ENCODE data around the gene GBP4. TPM values are rescaled to one million over a fixed set of nuclear protein-coding genes. Genes with fewer than 3 reads are reported as not detected.

The GBP4 gene
- total RNA-seq, 1 experiment from 2014 or later: 0.09 TPM

GRCh38 chr1:89167590-89168230 lies 31.0 kb downstream of the GBP4 start (continued):
- TF ChIP-seq USF2 (CRISPR knock-in tag; IDR thresholded peaks at IDR 0.05) (no peak), NR1H2 (CRISPR knock-in tag; IDR thresholded peaks at IDR 0.05) (no peak), HMGXB4 (CRISPR knock-in tag; IDR thresholded peaks at IDR 0.05) (no peak), MLX (CRISPR knock-in tag; IDR thresholded peaks at IDR 0.05) (no peak), NR3C1 (CRISPR knock-in tag; conservative IDR thresholded peaks at IDR 0.05; ENCODE audit: low read depth) (no peak)
- TF ChIP-seq, protein P1, sequence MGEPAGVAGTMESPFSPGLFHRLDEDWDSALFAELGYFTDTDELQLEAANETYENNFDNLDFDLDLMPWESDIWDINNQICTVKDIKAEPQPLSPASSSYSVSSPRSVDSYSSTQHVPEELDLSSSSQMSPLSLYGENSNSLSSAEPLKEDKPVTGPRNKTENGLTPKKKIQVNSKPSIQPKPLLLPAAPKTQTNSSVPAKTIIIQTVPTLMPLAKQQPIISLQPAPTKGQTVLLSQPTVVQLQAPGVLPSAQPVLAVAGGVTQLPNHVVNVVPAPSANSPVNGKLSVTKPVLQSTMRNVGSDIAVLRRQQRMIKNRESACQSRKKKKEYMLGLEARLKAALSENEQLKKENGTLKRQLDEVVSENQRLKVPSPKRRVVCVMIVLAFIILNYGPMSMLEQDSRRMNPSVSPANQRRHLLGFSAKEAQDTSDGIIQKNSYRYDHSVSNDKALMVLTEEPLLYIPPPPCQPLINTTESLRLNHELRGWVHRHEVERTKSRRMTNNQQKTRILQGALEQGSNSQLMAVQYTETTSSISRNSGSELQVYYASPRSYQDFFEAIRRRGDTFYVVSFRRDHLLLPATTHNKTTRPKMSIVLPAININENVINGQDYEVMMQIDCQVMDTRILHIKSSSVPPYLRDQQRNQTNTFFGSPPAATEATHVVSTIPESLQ (CRISPR knock-in tag; IDR thresholded peaks at IDR 0.05): no peak
- TF ChIP-seq, protein P2, sequence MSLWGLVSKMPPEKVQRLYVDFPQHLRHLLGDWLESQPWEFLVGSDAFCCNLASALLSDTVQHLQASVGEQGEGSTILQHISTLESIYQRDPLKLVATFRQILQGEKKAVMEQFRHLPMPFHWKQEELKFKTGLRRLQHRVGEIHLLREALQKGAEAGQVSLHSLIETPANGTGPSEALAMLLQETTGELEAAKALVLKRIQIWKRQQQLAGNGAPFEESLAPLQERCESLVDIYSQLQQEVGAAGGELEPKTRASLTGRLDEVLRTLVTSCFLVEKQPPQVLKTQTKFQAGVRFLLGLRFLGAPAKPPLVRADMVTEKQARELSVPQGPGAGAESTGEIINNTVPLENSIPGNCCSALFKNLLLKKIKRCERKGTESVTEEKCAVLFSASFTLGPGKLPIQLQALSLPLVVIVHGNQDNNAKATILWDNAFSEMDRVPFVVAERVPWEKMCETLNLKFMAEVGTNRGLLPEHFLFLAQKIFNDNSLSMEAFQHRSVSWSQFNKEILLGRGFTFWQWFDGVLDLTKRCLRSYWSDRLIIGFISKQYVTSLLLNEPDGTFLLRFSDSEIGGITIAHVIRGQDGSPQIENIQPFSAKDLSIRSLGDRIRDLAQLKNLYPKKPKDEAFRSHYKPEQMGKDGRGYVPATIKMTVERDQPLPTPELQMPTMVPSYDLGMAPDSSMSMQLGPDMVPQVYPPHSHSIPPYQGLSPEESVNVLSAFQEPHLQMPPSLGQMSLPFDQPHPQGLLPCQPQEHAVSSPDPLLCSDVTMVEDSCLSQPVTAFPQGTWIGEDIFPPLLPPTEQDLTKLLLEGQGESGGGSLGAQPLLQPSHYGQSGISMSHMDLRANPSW (CRISPR knock-in tag; conservative IDR thresholded peaks at IDR 0.05; ENCODE audit: low read depth): no peak

GRCh38 chr1:89166705-89167104 lies 32.0 kb downstream of the GBP4 start:
- Mint-ChIP-seq H3K36me3 (no peaks in the 10 kb centered on the region), H3K27ac (no peak overlapping the region), H3K9me3 (no peaks in the 10 kb centered on the region), H3K4me3 (no peak overlapping the region), H3K4me1 (no peaks in the 10 kb centered on the region), H3K27me3 (ENCODE audit: low read depth) (no peaks in the 10 kb centered on the region)
- POLR2A ChIA-PET: interaction anchor here (0.6 kb wide), 1 partner anchor 17 kb away, joined by 3 read pairs; no protein-coding TSS in a partner anchor
- CTCF ChIA-PET: no interaction called here
- DNase-seq (ENCODE audit: low spot score) (no peak), ATAC-seq (no peak)
- TF ChIP-seq SOX15 (CRISPR knock-in tag; IDR thresholded peaks at IDR 0.05) (no peak), JAZF1 (CRISPR knock-in tag; IDR thresholded peaks at IDR 0.05) (no peak), ZBTB21 (CRISPR knock-in tag; IDR thresholded peaks at IDR 0.05; ENCODE audit: borderline replicate concordance) (no peak), ATF1 (CRISPR knock-in tag; IDR thresholded peaks at IDR 0.05) (no peak), HMGXB4 (CRISPR knock-in tag; IDR thresholded peaks at IDR 0.05) (no peak), GTF2I (CRISPR knock-in tag; conservative IDR thresholded peaks at IDR 0.05) (no peak)
- TF ChIP-seq, protein P3, sequence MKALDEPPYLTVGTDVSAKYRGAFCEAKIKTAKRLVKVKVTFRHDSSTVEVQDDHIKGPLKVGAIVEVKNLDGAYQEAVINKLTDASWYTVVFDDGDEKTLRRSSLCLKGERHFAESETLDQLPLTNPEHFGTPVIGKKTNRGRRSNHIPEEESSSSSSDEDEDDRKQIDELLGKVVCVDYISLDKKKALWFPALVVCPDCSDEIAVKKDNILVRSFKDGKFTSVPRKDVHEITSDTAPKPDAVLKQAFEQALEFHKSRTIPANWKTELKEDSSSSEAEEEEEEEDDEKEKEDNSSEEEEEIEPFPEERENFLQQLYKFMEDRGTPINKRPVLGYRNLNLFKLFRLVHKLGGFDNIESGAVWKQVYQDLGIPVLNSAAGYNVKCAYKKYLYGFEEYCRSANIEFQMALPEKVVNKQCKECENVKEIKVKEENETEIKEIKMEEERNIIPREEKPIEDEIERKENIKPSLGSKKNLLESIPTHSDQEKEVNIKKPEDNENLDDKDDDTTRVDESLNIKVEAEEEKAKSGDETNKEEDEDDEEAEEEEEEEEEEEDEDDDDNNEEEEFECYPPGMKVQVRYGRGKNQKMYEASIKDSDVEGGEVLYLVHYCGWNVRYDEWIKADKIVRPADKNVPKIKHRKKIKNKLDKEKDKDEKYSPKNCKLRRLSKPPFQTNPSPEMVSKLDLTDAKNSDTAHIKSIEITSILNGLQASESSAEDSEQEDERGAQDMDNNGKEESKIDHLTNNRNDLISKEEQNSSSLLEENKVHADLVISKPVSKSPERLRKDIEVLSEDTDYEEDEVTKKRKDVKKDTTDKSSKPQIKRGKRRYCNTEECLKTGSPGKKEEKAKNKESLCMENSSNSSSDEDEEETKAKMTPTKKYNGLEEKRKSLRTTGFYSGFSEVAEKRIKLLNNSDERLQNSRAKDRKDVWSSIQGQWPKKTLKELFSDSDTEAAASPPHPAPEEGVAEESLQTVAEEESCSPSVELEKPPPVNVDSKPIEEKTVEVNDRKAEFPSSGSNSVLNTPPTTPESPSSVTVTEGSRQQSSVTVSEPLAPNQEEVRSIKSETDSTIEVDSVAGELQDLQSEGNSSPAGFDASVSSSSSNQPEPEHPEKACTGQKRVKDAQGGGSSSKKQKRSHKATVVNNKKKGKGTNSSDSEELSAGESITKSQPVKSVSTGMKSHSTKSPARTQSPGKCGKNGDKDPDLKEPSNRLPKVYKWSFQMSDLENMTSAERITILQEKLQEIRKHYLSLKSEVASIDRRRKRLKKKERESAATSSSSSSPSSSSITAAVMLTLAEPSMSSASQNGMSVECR (CRISPR knock-in tag; IDR thresholded peaks at IDR 0.05; ENCODE audit: borderline replicate concordance): no peak
- TF ChIP-seq, protein P4, sequence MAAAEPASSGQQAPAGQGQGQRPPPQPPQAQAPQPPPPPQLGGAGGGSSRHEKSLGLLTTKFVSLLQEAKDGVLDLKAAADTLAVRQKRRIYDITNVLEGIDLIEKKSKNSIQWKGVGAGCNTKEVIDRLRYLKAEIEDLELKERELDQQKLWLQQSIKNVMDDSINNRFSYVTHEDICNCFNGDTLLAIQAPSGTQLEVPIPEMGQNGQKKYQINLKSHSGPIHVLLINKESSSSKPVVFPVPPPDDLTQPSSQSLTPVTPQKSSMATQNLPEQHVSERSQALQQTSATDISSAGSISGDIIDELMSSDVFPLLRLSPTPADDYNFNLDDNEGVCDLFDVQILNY (CRISPR knock-in tag; IDR thresholded peaks at IDR 0.05): no peak
- TF ChIP-seq, protein P5, sequence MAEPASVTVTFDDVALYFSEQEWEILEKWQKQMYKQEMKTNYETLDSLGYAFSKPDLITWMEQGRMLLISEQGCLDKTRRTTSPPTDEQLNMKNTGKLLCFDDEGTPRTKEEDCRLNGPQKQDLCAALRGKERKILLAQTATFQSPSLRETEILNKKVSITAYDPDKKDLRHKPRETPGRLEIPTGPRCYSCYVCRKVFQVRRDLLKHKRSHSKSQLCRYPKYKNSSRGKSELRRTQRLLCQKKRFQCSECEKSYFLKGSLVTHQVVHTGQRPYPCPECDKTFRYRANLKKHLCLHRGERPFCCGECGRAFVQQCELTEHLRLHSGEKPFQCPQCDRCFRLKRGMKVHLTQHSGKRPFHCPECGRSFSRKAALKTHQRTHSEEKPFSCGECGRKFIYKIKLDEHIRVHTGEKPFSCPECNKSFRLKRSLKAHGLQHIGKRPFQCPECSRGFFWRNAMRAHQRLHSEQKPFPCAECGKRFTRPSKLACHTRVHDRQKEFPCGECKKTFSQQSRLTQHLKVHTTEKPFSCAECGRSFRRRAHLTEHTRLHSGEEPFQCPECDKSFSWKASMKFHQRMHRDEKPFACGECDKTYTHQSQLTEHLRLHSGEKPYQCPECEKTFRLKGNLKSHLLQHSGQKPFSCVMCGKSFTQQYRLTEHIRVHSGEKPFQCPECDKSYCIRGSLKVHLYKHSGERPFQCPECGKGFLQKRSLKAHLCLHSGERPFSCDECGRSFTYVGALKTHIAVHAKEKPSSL (CRISPR knock-in tag; conservative IDR thresholded peaks at IDR 0.05): no peak
